HEK293T (cell line): ENCODE measurements around the gene SIK3.

Source experiments
- CTCF ChIA-PET: fragments of 350-600 bp; formaldehyde crosslinking; extraction: SDS; loops from one replicate; lab custom pipeline; 2021; ENCODE audit warnings: antibody characterized with exemption, inconsistent platforms; lab: Yijun Ruan, JAX
- POLR2A ChIA-PET: fragments of 350-600 bp; formaldehyde crosslinking; extraction: SDS; loops from one replicate; lab custom pipeline; 2020; ENCODE audit warnings: antibody characterized with exemption, inconsistent platforms; lab: Yijun Ruan, JAX
- DNase-seq: peaks from one replicate; pipeline ENCODE4 v3.0.0; 2012; ENCODE audit warnings: mixed read lengths; ENCODE audit errors: extremely low spot score
- ARNT ChIP-seq: fragments of 450-650 bp; IDR thresholded peaks from 2 replicates; pipeline ENCODE4 v1.6.1; 2017; ENCODE audit warnings: mild to moderate bottlenecking
- BHLHE40 ChIP-seq: fragments of 450-650 bp; IDR thresholded peaks from 2 replicates; pipeline ENCODE4 v1.6.1; 2016; ENCODE audit warnings: mild to moderate bottlenecking, moderate library complexity, borderline replicate concordance
- CTBP1 ChIP-seq: fragments of 450-650 bp; IDR thresholded peaks from 2 replicates; pipeline ENCODE4 v1.6.1; 2016; ENCODE audit warnings: borderline replicate concordance
- ELF4 ChIP-seq: fragments of 450-650 bp; IDR thresholded peaks from 2 replicates; pipeline ENCODE4 v1.6.1; 2017; ENCODE audit warnings: antibody characterized with exemption
- FOXA1 ChIP-seq: fragments of 450-650 bp; IDR thresholded peaks from 2 replicates; pipeline ENCODE4 v1.6.1; 2016; ENCODE audit warnings: mild to moderate bottlenecking
- FOXK2 ChIP-seq: fragments of 450-650 bp; IDR thresholded peaks from 2 replicates; pipeline ENCODE4 v1.6.1; 2016; ENCODE audit warnings: mild to moderate bottlenecking
- FOXM1 ChIP-seq: fragments of 450-650 bp; IDR thresholded peaks from 2 replicates; pipeline ENCODE4 v1.6.1; 2017; ENCODE audit warnings: mild to moderate bottlenecking, borderline replicate concordance
- HDGF ChIP-seq: fragments of 450-650 bp; IDR thresholded peaks from 2 replicates; pipeline ENCODE4 v1.6.1; 2017; ENCODE audit warnings: antibody characterized with exemption, borderline replicate concordance
- L3MBTL2 ChIP-seq: fragments of 450-650 bp; conservative IDR thresholded peaks from 2 replicates; pipeline ENCODE4 v1.6.1; 2016; ENCODE audit warnings: mild to moderate bottlenecking
- LEF1 ChIP-seq: fragments of 450-650 bp; IDR thresholded peaks from 2 replicates; pipeline ENCODE4 v1.6.1; 2017; ENCODE audit warnings: mild to moderate bottlenecking, borderline replicate concordance
- NFRKB ChIP-seq: fragments of 450-650 bp; IDR thresholded peaks from 2 replicates; pipeline ENCODE4 v1.6.1; 2016; ENCODE audit warnings: mild to moderate bottlenecking, moderate library complexity
- SP1 ChIP-seq: fragments of 450-650 bp; IDR thresholded peaks from 2 replicates; pipeline ENCODE4 v1.6.1; 2017
- SUZ12 ChIP-seq: fragments of 450-650 bp; IDR thresholded peaks from 2 replicates; pipeline ENCODE4 v1.6.1; 2016; ENCODE audit warnings: mild to moderate bottlenecking
- TARDBP ChIP-seq: fragments of 450-650 bp; IDR thresholded peaks from 2 replicates; pipeline ENCODE4 v1.6.1; 2016
- ZNF384 ChIP-seq: fragments of 450-650 bp; IDR thresholded peaks from 2 replicates; pipeline ENCODE4 v1.6.1; 2016
- TF ChIP-seq, protein P1 (sequence below): fragments of 450-650 bp; IDR thresholded peaks from 2 replicates; pipeline ENCODE4 v1.6.1; 2016

Gene SIK3

GRCh38 chr11:116875194-116875593 is 223.0 kb downstream of the SIK3 start:
- ChIA-PET CTCF (no interaction called here), POLR2A (no interaction called here)
- no peak for TF ChIP-seq FOXA1
- TF ChIP-seq HDGF = no peak
- no peak for TF ChIP-seq L3MBTL2
- TF ChIP-seq BHLHE40 = no peak
- TF ChIP-seq FOXK2 = no peak
- TF ChIP-seq ARNT = no peak
- no peak for TF ChIP-seq NFRKB
- no peak for TF ChIP-seq SP1
- no peak for TF ChIP-seq SUZ12
- no peak for TF ChIP-seq LEF1
- TF ChIP-seq FOXM1 = no peak
- no peak for TF ChIP-seq CTBP1
- TF ChIP-seq ZNF384 = no peak
- TF ChIP-seq, protein P1, sequence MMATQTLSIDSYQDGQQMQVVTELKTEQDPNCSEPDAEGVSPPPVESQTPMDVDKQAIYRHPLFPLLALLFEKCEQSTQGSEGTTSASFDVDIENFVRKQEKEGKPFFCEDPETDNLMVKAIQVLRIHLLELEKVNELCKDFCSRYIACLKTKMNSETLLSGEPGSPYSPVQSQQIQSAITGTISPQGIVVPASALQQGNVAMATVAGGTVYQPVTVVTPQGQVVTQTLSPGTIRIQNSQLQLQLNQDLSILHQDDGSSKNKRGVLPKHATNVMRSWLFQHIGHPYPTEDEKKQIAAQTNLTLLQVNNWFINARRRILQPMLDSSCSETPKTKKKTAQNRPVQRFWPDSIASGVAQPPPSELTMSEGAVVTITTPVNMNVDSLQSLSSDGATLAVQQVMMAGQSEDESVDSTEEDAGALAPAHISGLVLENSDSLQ = no peak
- no peak for TF ChIP-seq ELF4
- TF ChIP-seq TARDBP = no peak
- no peak for DNase-seq

DNA sequence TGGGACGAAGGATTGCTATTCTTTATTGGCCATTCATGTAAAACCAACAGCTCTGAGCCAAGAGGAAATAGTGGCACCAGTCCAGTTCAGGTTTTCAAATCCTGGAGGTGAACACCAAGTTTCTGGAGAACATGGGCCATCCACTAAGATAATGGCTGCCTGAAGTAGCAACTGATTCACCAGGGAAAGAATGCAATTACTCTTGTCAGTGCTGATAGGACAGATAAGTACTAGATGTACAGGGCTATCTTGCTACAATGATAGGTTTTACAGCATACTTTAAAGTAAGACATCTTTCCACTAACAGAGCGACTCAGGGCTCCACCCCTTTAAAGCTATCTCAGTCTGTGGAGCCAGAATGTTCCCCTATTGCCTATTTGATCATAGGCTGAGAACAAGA is 224.0 kb downstream of the SIK3 start:
- no peak for DNase-seq
- ChIA-PET CTCF (no interaction called here), POLR2A (no interaction called here)
- TF ChIP-seq FOXM1 (no peak), LEF1 (no peak), CTBP1 (no peak), L3MBTL2 (no peak), SUZ12 (no peak), FOXK2 (no peak), ZNF384 (no peak), FOXA1 (no peak), HDGF (no peak), NFRKB (no peak), SP1 (no peak), ELF4 (no peak), ARNT (no peak), BHLHE40 (no peak), TARDBP (no peak)
- TF ChIP-seq, protein P1 = no peak

GRCh38 chr11:116873381-116873780 is 224.8 kb downstream of the SIK3 start:
- DNase-seq = no peak
- CTCF ChIA-PET = no interaction called here
- TF ChIP-seq SP1 (no peak), ZNF384 (no peak), NFRKB (no peak), ARNT (no peak), HDGF (no peak), BHLHE40 (no peak), LEF1 (no peak), L3MBTL2 (no peak), ELF4 (no peak), FOXM1 (no peak), TARDBP (no peak), CTBP1 (no peak), FOXK2 (no peak), SUZ12 (no peak), FOXA1 (no peak)
- TF ChIP-seq, protein P1 = no peak
- POLR2A ChIA-PET = no interaction called here

DNA sequence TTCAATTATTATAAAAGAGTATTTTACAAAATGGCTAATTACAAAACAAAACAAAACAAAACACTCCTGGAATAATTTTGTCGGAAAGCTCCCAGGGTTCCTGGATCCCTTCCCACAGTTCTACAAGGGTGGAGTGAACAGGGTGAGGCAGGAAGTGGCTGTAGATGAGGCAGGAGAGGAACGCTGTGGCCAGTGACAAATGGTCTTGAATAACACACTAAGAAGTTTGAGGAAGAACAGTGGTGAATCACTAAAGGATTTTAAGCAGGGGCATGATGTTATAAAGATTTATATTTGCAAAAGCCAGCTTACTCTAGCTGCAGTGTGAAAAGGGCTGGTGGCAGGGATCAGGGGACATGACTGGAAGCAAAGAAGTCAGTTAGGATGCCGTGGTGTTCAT is 227.0 kb downstream of the SIK3 start:
- ChIA-PET POLR2A (no interaction called here), CTCF (no interaction called here)
- DNase-seq = no peak
- no peak for TF ChIP-seq FOXM1
- TF ChIP-seq FOXA1 = no peak
- TF ChIP-seq L3MBTL2 = no peak
- no peak for TF ChIP-seq CTBP1
- TF ChIP-seq ELF4 = no peak
- TF ChIP-seq SP1 = no peak
- TF ChIP-seq FOXK2 = no peak
- TF ChIP-seq, protein P1 = no peak
- no peak for TF ChIP-seq NFRKB
- no peak for TF ChIP-seq LEF1
- no peak for TF ChIP-seq TARDBP
- no peak for TF ChIP-seq SUZ12
- TF ChIP-seq BHLHE40 = no peak
- TF ChIP-seq HDGF = no peak
- TF ChIP-seq ZNF384 = no peak
- no peak for TF ChIP-seq ARNT

- no peak for DNase-seq
- ChIA-PET POLR2A (no interaction called here), CTCF (no interaction called here)
- TF ChIP-seq, protein P1 = no peak
- TF ChIP-seq ZNF384 (no peak), ARNT (no peak), FOXM1 (no peak), SUZ12 (no peak), LEF1 (no peak), BHLHE40 (no peak), L3MBTL2 (no peak), FOXA1 (no peak), ELF4 (no peak), CTBP1 (no peak), FOXK2 (no peak), NFRKB (no peak), SP1 (no peak)
These were observed 228.2 kb downstream of the SIK3 start for GRCh38 chr11:116870054-116870453.
